Measurements from ENCODE around the gene UBA6. TPM values are rescaled to one million over a fixed set of nuclear protein-coding genes. Genes with fewer than 3 reads are reported as not detected.

UBA6 gene
- total and polyA plus RNA-seq, 8 donors, result 57.6 to 80.9 (median 63.8) TPM

DNA sequence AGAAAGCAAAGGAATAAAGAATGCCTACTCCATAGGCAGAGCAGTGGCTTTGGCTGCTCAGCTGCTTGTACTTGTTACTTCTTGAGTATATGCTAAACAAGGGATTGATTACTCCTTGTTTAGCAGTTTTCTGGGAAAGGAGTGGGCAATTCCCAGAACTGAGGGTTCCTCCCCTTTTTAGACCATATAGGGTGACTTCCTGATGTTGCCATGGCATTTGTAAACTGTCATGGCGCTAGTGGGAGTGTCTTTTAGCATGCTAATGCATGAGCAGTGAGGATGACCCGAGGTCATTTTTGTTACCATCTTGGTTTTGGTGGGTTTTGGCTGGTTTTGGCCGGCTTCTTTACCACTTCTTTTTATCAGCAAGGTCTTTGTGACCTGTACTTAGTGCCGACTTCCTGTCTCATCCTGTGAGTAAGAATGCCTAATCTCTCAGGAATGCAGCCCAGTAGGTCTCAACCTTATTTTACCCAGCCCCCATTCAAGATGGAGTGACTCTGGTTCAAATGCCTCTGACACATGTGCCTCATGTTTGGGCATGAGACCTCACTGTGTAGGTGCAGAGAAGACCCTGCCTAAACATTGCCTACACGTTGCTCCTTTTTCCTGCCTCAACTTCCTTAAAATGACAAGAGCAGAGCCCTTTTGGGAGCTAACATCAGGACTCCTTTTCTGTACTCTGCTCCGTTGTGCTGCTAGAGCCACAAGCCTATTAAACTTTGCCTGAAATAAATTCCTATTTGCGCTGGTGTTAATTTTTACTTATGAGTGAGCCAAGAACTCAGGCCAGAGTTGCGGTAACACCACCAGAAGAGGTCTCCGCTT, 21.0 kb upstream of the UBA6 start:
- no peaks in the 10 kb centered on the region for H3K27me3 ChIP-seq
- ATAC-seq, result no peak
- intact Hi-C loops (cut with DNase I), result no loop called here
- peaks cover 0 to 16% of the 10 kb centered on the region in 2 donors for H3K36me3 ChIP-seq
- H3K4me1 ChIP-seq, result no peaks in the 10 kb centered on the region
- H3K4me3 ChIP-seq, result no peak overlapping the region
- H3K27ac ChIP-seq, result no peak overlapping the region
- no peak for DNase-seq
- TF ChIP-seq, protein P1, sequence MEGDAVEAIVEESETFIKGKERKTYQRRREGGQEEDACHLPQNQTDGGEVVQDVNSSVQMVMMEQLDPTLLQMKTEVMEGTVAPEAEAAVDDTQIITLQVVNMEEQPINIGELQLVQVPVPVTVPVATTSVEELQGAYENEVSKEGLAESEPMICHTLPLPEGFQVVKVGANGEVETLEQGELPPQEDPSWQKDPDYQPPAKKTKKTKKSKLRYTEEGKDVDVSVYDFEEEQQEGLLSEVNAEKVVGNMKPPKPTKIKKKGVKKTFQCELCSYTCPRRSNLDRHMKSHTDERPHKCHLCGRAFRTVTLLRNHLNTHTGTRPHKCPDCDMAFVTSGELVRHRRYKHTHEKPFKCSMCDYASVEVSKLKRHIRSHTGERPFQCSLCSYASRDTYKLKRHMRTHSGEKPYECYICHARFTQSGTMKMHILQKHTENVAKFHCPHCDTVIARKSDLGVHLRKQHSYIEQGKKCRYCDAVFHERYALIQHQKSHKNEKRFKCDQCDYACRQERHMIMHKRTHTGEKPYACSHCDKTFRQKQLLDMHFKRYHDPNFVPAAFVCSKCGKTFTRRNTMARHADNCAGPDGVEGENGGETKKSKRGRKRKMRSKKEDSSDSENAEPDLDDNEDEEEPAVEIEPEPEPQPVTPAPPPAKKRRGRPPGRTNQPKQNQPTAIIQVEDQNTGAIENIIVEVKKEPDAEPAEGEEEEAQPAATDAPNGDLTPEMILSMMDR (IDR thresholded peaks at IDR 0.05), result no peak
- no peaks in the 10 kb centered on the region for H3K9me3 ChIP-seq

DNA sequence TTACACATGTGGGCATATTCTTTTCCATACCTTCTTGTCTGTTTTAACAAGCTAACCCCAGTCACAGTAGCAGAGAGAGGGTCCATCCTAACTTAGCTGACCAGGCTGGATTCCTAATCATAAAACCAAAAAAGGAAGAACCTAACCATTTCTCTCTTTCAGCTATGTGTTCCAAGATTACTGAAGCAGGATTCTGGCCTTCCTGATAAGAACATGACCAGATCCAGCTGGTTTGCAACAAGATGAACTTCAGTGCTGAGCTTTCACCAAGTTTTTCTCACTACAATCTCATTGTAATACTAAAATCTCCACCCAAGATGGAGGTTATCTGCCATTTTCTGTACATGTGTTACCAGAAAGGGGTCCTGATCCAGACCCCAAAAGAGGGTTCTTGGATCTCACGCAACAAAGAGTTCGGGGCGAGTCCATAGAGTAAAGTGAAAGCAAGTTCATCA, 20.4 kb upstream of the UBA6 start:
- Histone ChIP-seq H3K36me3 (peaks cover 0 to 18% of the 10 kb centered on the region in 2 donors), H3K9me3 (no peaks in the 10 kb centered on the region), H3K27ac (no peak overlapping the region), H3K27me3 (no peaks in the 10 kb centered on the region), H3K4me1 (no peaks in the 10 kb centered on the region), H3K4me3 (no peak overlapping the region)
- DNase-seq (no peak), ATAC-seq (no peak)
- intact Hi-C loops (cut with DNase I), result no loop called here
- TF ChIP-seq, protein P1 (IDR thresholded peaks at IDR 0.05), result no peak

DNA sequence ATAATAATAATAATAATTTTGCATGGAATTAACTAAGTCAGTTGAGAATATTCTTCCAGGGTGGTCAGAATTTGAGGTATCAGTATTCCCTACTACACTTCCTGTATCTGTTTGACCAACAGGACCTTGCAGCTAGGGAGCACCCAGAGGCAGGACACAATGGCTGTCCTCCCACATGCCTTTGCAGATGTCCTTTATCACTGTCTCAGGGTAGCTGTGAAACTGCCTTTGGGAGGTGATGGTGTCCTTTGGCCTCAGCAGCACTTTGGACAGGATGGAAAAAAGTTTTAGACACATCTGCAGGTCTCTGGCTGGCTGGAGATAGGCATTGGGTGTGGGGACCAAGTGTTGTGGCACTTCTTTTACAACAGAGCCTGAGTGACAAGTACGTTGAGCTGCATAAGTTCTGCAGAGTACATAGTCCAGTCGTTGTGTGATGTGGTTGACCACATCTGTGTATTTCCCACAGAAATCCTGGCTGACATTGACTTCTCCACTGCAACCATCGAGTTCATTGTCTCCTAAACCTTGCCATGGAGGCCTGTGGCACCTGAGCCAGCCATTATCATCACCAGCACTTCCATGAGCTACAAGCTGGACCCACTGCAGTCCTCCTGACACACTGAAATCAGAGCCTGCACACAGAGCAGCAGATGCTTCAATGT, 19.1 kb upstream of the UBA6 start:
- Histone ChIP-seq H3K36me3 (peaks cover 0 to 18% of the 10 kb centered on the region in 2 donors), H3K27ac (no peak overlapping the region), H3K27me3 (no peaks in the 10 kb centered on the region), H3K4me3 (no peak overlapping the region), H3K9me3 (no peaks in the 10 kb centered on the region), H3K4me1 (no peaks in the 10 kb centered on the region)
- intact Hi-C loops (cut with DNase I), result no loop called here
- TF ChIP-seq, protein P1 (IDR thresholded peaks at IDR 0.05), result no peak
- DNase-seq (no peak), ATAC-seq (no peak)

DNA sequence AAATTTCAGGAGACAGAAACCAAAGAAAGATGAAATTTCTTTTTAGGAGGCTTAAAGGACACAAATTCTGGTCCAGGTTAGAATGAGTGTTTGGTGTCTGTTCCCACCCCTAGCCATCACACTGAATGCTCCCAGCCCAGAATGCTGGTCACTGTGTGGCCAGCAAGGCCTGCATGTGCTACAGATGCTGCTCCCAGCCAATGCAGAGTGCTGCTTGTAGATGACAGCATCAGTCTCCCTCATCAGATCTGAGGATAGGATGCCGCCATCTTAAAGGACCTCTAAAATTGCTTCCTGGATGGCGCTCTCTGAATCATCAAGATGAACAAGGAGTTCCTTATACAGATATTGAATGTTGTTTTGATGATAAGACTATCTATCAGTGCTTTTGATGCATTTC, 17.9 kb upstream of the UBA6 start:
- Histone ChIP-seq H3K36me3 (peaks cover 0 to 18% of the 10 kb centered on the region in 2 donors), H3K9me3 (no peaks in the 10 kb centered on the region), H3K4me1 (no peaks in the 10 kb centered on the region), H3K27ac (no peak overlapping the region), H3K27me3 (no peaks in the 10 kb centered on the region), H3K4me3 (no peak overlapping the region)
- intact Hi-C loops (cut with DNase I), result no loop called here
- DNase-seq, result no peak
- TF ChIP-seq, protein P1 (IDR thresholded peaks at IDR 0.05), result no peak
- no peak for ATAC-seq

DNA sequence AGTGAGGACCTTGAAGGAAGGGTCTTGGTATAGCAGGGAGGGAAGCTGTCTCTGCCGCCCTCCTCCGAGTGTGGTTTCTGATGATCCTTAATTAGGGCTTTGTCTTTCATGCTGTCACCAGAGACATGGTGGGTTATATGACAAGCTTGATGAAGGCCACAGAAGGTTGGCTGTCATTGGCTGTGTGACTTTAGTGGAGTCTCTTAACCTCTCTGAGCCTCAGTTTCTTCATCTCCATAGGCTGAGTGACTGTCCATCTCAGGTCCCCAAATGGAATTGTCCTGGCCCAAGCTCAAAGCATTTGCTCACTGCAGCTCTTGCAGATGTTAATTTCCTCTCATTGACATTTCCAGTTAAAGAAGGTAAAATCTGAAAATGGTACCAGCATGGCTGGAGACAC, 16.6 kb upstream of the UBA6 start:
- H3K27ac ChIP-seq, result no peak overlapping the region
- TF ChIP-seq, protein P1 (IDR thresholded peaks at IDR 0.05), result no peak
- H3K4me1 ChIP-seq, result no peaks in the 10 kb centered on the region
- H3K36me3 ChIP-seq, result peaks cover 0 to 18% of the 10 kb centered on the region in 2 donors
- intact Hi-C loops (cut with DNase I), result no loop called here
- no peak overlapping the region for H3K4me3 ChIP-seq
- DNase-seq, result no peak
- no peaks in the 10 kb centered on the region for H3K9me3 ChIP-seq
- no peaks in the 10 kb centered on the region for H3K27me3 ChIP-seq
- no peak for ATAC-seq
